ENCODE measurements around the gene PANK2.

DNA sequence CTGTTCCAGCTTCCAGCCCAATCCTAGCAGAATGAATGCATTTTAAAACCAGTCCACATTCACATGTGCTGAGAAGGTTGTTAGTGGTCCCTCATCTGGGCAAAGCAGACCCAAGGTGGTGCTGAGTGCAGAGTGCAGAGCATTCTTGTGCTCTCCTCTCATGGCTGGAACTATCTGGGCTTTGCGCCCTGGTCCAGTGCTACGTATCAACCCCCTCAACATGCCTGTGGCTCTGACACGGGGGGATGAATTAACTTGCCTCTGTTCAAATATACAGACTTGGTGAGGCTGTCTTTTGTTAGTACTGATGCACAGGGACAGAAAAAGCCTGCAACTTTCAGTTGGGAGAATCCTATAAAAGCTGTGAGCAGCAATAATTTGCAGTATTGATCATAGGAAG lies 42.5 kb downstream of the PANK2 start:
- TF ChIP-seq, protein P1, sequence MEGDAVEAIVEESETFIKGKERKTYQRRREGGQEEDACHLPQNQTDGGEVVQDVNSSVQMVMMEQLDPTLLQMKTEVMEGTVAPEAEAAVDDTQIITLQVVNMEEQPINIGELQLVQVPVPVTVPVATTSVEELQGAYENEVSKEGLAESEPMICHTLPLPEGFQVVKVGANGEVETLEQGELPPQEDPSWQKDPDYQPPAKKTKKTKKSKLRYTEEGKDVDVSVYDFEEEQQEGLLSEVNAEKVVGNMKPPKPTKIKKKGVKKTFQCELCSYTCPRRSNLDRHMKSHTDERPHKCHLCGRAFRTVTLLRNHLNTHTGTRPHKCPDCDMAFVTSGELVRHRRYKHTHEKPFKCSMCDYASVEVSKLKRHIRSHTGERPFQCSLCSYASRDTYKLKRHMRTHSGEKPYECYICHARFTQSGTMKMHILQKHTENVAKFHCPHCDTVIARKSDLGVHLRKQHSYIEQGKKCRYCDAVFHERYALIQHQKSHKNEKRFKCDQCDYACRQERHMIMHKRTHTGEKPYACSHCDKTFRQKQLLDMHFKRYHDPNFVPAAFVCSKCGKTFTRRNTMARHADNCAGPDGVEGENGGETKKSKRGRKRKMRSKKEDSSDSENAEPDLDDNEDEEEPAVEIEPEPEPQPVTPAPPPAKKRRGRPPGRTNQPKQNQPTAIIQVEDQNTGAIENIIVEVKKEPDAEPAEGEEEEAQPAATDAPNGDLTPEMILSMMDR (IDR thresholded peaks at IDR 0.05) = no peak
- no peak for TF ChIP-seq POLR2A (IDR thresholded peaks at IDR 0.05)

Measured in testis (tissue), 2 donors.